Suprapubic skin (tissue), 4 donors: ENCODE results near the gene ANGPTL8. TPM values are rescaled to one million over a fixed set of nuclear protein-coding genes. Genes with fewer than 3 reads are reported as not detected.

Experiments
- DNase-seq, 2 donors: peaks; one replicate each; pipeline ENCODE4 v3.0.0-alpha.2; 2019; ENCODE audit warnings: low spot score in 2 of 2
- H3K27ac ChIP-seq: fragments of 200-600 bp; sonication (generic); one replicate; pipeline ENCODE4 v1.5.1; 2019
- H3K27me3 ChIP-seq: fragments of 200-600 bp; sonication (generic); one replicate; pipeline ENCODE4 v1.5.1; 2019
- H3K36me3 ChIP-seq: fragments of 200-600 bp; sonication (generic); one replicate; pipeline ENCODE4 v1.5.1; 2019
- H3K4me1 ChIP-seq: fragments of 200-600 bp; sonication (generic); one replicate; pipeline ENCODE4 v1.5.1; 2019
- H3K4me3 ChIP-seq: fragments of 200-600 bp; sonication (generic); one replicate; pipeline ENCODE4 v1.5.1; 2019; ENCODE audit warnings: mild to moderate bottlenecking
- H3K9me3 ChIP-seq: fragments of 200-600 bp; sonication (generic); one replicate; pipeline ENCODE4 v1.5.1; 2019
- EP300 ChIP-seq: sonication (generic); formaldehyde crosslinking; IDR thresholded peaks from one replicate; pipeline ENCODE4 v1.6.1; 2017; ENCODE audit warnings: antibody characterized with exemption
- POLR2A ChIP-seq, 2 donors: fragments of 450-650 bp; IDR thresholded peaks; one replicate each; pipeline ENCODE4 v1.6.1; 2017; ENCODE audit warnings: antibody characterized with exemption in 2 of 2, mild to moderate bottlenecking in 2 of 2, moderate library complexity in 2 of 2
- POLR2AphosphoS5 ChIP-seq, 3 donors: sonication (generic); formaldehyde crosslinking; IDR thresholded peaks; one replicate each; pipeline ENCODE4 v1.6.1; 2017; ENCODE audit warnings: antibody characterized with exemption in 3 of 3
- WGBS: methylation state at CpG from one replicate; pipeline ENCODE4 v1.1.5; 2018; 5-methylcytosine and 5-hydroxymethylcytosine counted together
- total RNA-seq, 4 donors: library from RNA; depleted of rRNA; stranded (reverse); fragments of >200 nt; gene quantifications; one replicate each; pipeline ENCODE4 v1.1.0, GENCODE V29; 2016
- TF ChIP-seq, protein P1 (sequence below), 2 donors: fragments of 200-600 bp in 1 of 2; fragments of 450-650 bp in 1 of 2; sonication (generic) in 1 of 2; IDR thresholded peaks; one replicate each; pipeline ENCODE4 v1.5.1; 2016 to 2019; ENCODE audit warnings: antibody characterized with exemption in 2 of 2, mild to moderate bottlenecking in 1 of 2, moderate library complexity in 1 of 2

ANGPTL8 gene
- total RNA-seq, 4 donors from 2014 or later, result not detected

DNA sequence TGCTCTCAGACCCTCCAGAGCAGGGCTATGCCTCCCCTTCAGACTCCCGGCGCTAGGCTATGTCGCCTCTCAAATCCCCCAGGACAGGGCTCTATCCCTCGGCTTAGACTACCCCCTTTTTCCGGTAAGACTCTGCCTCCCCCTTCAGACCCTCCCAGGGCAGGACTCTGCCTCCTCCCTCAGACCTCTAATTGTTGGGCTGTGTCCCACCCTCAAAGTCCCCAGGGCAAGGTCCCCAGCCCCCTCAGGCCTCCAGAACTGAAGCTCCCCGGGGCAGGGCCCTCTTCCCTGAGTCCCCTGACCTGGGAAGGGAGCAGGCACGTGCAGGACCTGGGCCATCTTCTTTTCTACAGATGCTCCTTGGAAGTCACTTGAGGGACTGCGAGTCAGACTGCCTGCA, 45.2 kb upstream of the ANGPTL8 start:
- H3K36me3 ChIP-seq, result peaks cover 17% of the 10 kb centered on the region
- TF ChIP-seq, protein P1, sequence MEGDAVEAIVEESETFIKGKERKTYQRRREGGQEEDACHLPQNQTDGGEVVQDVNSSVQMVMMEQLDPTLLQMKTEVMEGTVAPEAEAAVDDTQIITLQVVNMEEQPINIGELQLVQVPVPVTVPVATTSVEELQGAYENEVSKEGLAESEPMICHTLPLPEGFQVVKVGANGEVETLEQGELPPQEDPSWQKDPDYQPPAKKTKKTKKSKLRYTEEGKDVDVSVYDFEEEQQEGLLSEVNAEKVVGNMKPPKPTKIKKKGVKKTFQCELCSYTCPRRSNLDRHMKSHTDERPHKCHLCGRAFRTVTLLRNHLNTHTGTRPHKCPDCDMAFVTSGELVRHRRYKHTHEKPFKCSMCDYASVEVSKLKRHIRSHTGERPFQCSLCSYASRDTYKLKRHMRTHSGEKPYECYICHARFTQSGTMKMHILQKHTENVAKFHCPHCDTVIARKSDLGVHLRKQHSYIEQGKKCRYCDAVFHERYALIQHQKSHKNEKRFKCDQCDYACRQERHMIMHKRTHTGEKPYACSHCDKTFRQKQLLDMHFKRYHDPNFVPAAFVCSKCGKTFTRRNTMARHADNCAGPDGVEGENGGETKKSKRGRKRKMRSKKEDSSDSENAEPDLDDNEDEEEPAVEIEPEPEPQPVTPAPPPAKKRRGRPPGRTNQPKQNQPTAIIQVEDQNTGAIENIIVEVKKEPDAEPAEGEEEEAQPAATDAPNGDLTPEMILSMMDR (IDR thresholded peaks at IDR 0.05), result no peak
- no peak for TF ChIP-seq EP300
- TF ChIP-seq POLR2AphosphoS5 (IDR thresholded peaks at IDR 0.05), result no peak
- no peak for TF ChIP-seq POLR2A (IDR thresholded peaks at IDR 0.05)
- no peak for DNase-seq
- no peaks in the 10 kb centered on the region for H3K9me3 ChIP-seq
- peak overlapping the region; percentile 79 for H3K4me3 ChIP-seq
- H3K4me1 ChIP-seq, result peaks cover 77% of the 10 kb centered on the region
- WGBS, result 68% methylated on average over 8 of the region's 8 CpGs
- peak overlapping the region; percentile 45 for H3K27ac ChIP-seq
- no peaks in the 10 kb centered on the region for H3K27me3 ChIP-seq

DNA sequence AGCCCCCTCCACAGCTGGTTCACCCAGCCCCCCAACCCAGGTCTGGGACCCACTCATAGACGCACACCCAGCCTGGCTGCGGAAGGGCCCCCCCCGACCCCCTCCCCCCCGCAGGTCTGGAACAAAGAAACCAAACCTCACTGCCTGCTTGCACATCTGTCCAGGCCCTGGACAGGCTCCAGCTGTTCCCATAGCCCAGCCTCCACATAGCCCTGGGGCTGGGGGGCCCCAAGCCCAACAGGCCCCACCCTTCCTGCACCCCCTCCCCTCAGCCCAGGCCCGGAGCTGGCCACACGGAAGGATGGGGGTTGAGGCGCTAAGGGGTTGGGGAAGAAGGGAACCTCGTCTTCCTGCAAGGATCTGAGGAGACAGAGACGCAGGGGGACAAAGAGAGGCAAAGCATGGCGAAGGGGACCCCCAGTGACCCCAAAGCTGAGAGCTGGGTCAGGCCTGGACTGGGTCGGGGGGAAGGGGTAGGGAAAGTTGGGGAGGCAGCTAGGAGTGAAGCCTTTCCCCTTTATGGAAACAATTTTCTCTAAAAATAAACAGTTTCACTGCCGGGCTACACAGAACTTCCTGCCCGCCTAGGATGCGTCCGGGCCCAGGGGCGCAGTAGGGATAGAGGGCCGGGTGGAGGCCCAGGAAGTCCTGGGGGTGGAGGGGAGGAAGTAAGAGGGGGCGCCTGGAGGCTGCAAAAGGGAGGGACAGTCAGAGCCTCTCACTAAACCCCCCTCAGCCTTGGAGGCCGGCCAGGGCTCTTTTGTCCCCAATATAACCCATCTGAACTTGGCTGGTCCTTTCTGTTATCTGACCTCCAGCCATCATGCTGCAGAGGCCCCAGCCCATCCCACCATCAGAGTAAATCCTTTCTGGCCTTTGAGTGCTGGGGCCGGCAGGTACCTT, 44.5 kb upstream of the ANGPTL8 start:
- Histone ChIP-seq H3K27ac (peak overlapping the region; percentile 45), H3K4me3 (peak overlapping the region; percentile 79), H3K27me3 (no peaks in the 10 kb centered on the region), H3K9me3 (no peaks in the 10 kb centered on the region), H3K4me1 (peaks cover 74% of the 10 kb centered on the region), H3K36me3 (peaks cover 17% of the 10 kb centered on the region)
- no peak for TF ChIP-seq EP300
- TF ChIP-seq, protein P1 (IDR thresholded peaks at IDR 0.05), result no peak
- no peak for TF ChIP-seq POLR2AphosphoS5 (IDR thresholded peaks at IDR 0.05)
- TF ChIP-seq POLR2A (IDR thresholded peaks at IDR 0.05), result no peak
- DNase-seq, result no peak
- WGBS, result 44% methylated on average over 17 of the region's 20 CpGs

DNA sequence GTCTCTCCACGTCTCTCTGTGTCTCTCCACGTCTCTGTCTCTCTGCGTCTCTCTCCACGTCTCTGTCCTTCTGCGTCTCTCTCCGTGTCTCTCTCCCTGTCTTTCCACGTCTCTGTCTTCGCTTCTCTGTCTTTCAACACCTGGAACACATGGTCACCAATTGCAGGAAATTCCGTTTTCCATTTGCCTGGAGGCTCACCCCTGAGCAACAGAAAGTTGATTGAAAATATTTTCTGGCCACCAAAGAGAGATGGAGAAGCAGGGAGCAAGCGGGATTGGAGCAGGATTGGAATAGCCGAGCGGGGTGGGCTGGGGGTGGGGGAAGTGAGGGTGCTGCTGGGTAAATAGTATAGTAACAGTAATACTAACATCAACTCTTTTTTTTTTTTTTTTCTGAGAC, 43.7 kb upstream of the ANGPTL8 start:
- Histone ChIP-seq H3K4me3 (peak overlapping the region; percentile 79), H3K27ac (peak overlapping the region; percentile 45), H3K27me3 (no peaks in the 10 kb centered on the region), H3K4me1 (peaks cover 66% of the 10 kb centered on the region), H3K36me3 (peaks cover 24% of the 10 kb centered on the region), H3K9me3 (no peaks in the 10 kb centered on the region)
- DNase-seq, result no peak
- 68% methylated on average over 12 of the region's 12 CpGs for WGBS
- TF ChIP-seq POLR2AphosphoS5 (IDR thresholded peaks at IDR 0.05) (no peak), EP300 (no peak), POLR2A (IDR thresholded peaks at IDR 0.05) (no peak)
- TF ChIP-seq, protein P1 (IDR thresholded peaks at IDR 0.05), result no peak

DNA sequence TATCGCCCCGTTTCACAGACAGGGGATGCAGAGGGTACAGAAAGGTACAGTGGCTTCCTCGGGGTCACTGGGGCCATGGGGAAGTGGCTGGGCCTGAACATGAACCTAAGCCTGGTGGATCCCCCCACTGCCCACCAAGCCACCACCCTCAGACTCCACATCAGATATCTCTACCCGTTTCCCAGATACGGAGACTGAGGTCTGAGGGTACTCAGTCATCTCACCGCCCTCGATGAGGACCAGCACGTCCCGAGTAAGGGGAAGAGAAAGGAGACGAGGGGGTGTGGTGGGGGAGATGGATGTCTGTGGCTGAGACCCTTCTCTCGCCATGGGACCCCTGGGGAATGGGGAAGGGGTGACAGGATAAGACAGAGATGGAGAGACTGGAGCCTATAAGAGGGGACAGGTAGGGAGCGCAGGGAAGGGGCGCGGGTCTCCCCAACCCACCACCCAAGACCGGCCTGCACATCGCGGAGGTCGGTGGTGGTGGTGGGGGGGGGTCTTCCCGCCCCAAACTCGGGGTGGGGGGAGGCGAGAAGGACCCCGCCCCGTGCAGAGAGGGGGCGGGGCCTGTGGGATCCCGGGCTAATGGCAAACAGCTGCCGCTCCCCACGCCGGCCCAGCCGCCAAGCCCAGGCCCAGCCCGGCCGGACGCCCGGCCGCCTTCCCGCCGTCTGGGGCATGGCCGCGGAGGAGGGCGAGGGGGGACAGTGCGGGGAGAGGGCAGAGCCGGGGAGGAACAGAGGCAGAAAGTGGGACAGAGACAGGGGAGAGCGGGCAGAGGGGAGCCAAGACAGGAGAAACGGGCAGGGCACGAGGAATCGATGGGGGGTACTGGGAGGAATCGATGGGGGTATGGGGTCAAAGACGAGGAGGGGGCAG, 42.8 kb upstream of the ANGPTL8 start:
- Histone ChIP-seq H3K9me3 (no peaks in the 10 kb centered on the region), H3K36me3 (peaks cover 33% of the 10 kb centered on the region), H3K27ac (peak overlapping the region; percentile 83), H3K27me3 (no peaks in the 10 kb centered on the region), H3K4me1 (peaks cover 61% of the 10 kb centered on the region), H3K4me3 (peak overlapping the region; percentile 79)
- 25% methylated on average over 26 of the region's 47 CpGs for WGBS
- DNase-seq, result no peak
- TF ChIP-seq, protein P1 (IDR thresholded peaks at IDR 0.05), result no peak
- TF ChIP-seq POLR2AphosphoS5 (IDR thresholded peaks at IDR 0.05) (peak in 1 of 3 donors; percentile 8), POLR2A (IDR thresholded peaks at IDR 0.05) (no peak), EP300 (no peak)
